ENCODE data around the gene AKR1B1.

GRCh38 chr7:134453518-134453917, 5.4 kb downstream of the AKR1B1 start:
- TF ChIP-seq CTCF (IDR thresholded peaks at IDR 0.05) (no peak), EP300 (IDR thresholded peaks at IDR 0.05) (no peak)
